Loucy (cell line): ENCODE measurements around the gene KLC1.

Source experiments
- EZH2phosphoT487 ChIP-seq: fragments of 200-600 bp; IDR thresholded peaks from 2 replicates; pipeline ENCODE4 v1.6.1; 2018; ENCODE audit warnings: antibody characterized with exemption, mild to moderate bottlenecking, moderate library complexity, borderline replicate concordance
- TF ChIP-seq, protein P1 (sequence below): fragments of 200-600 bp; sonication (generic); conservative IDR thresholded peaks from 2 replicates; pipeline ENCODE4 v1.5.1; 2014; ENCODE audit warnings: mild to moderate bottlenecking, antibody characterized with exemption, low read length

DNA sequence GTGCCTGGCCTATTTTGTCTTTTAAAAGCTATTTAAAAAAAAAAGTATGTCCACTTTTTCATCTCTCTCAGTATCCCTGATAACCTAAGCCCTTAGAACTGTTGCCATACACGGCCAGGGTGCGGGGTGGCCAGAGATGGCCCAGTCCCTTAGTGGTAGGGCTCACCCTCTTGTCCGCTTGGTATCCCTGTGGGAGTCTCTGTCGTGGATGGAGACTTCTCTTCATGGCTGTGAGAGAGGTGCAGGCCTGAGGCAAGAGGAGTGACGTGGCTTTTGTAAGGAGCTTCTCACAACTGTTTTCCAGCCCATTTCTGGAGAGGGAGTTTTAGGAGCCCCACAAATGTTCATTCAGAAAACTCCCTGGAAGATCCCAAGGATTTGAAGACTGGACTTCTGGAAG lies 59.4 kb downstream of the KLC1 start:
- TF ChIP-seq, protein P1, sequence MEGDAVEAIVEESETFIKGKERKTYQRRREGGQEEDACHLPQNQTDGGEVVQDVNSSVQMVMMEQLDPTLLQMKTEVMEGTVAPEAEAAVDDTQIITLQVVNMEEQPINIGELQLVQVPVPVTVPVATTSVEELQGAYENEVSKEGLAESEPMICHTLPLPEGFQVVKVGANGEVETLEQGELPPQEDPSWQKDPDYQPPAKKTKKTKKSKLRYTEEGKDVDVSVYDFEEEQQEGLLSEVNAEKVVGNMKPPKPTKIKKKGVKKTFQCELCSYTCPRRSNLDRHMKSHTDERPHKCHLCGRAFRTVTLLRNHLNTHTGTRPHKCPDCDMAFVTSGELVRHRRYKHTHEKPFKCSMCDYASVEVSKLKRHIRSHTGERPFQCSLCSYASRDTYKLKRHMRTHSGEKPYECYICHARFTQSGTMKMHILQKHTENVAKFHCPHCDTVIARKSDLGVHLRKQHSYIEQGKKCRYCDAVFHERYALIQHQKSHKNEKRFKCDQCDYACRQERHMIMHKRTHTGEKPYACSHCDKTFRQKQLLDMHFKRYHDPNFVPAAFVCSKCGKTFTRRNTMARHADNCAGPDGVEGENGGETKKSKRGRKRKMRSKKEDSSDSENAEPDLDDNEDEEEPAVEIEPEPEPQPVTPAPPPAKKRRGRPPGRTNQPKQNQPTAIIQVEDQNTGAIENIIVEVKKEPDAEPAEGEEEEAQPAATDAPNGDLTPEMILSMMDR: no peak
- no peak for TF ChIP-seq EZH2phosphoT487
